Measurements from ENCODE around the gene MYH8. TPM values are rescaled to one million over a fixed set of nuclear protein-coding genes. Genes with fewer than 3 reads are reported as not detected.

Gene MYH8
- total and polyA plus RNA-seq, 10 of the 15 experiments (the other 5 are each of a cell fraction or from before 2014, with no cell fraction given) = 0.01 to 0.03 TPM; not detected in 8

DNA sequence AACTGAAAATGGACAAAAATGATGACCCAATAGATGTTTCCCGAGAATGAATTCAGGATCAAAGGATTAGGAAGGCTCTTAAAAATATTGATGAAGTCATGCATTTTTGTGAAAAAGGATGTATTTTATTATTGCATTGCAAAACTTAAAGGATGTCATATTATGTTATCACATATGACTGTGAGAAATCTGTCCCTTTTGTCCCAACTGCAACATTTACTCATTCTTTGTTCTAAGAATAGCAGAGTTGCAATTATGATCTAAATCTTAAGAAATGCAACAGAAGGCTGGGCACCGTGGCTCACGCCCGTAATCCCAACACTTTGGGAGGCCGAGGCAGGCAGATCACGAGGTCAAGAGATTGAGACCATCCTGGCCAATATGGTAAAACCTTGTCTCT lies 35.9 kb downstream of the MYH8 start:
- DNase-seq (ENCODE audit: low read depth, low spot score) (no peak), ATAC-seq (no peak), FAIRE-seq (no peak)
- Histone ChIP-seq H3K27ac (ENCODE audit: control insufficient read depth, insufficient read depth) (no peak overlapping the region), H2AFZ (ENCODE audit: control insufficient read depth, low read depth, low read length) (no peak overlapping the region), H3K4me2 (ENCODE audit: control insufficient read depth, insufficient read depth) (no peak overlapping the region), H4K20me1 (ENCODE audit: control insufficient read depth, insufficient read depth) (no peaks in the 10 kb centered on the region), H3K9me3 (replicated peaks; ENCODE audit: control insufficient read depth, insufficient read depth, low read length) (no peaks in the 10 kb centered on the region), H3K4me1 (ENCODE audit: control insufficient read depth, insufficient read depth, low read length) (no peaks in the 10 kb centered on the region), H3K4me3 (no peak overlapping the region), H3K9ac (ENCODE audit: control insufficient read depth, insufficient read depth, low read length) (no peak overlapping the region), H3K36me3 (ENCODE audit: control insufficient read depth in 2 of 2, insufficient read depth in 2 of 2, low read length in 1 of 2) (no peaks in the 10 kb centered on the region), H3K79me2 (ENCODE audit: control insufficient read depth, insufficient read depth, low read length) (no peaks in the 10 kb centered on the region), H3K27me3 (replicated peaks in 1 of 2; ENCODE audit: control insufficient read depth in 2 of 2, insufficient read depth in 2 of 2, low read length in 1 of 2) (no peaks in the 10 kb centered on the region; a peak in 2 of 4 replicates)
- in situ Hi-C loops (cut with MboI) = no loop called here
- intact Hi-C loops (cut with micrococcal nuclease; ENCODE audit: unreplicated experiment) = no loop called here
- POLR2A ChIA-PET = no interaction called here
- SMC1A ChIA-PET (ENCODE audit: uncharacterized antibody, unreplicated experiment) = no interaction called here
- CTCF ChIA-PET = no interaction called here
- 50% methylated on average over 6 of the region's 6 CpGs for WGBS (ENCODE audit: insufficient coverage, insufficient replicate concordance, low lambda C conversion rate, missing lambda C conversion rate)
- no peak for TF ChIP-seq NR2C1 (IDR thresholded peaks at IDR 0.05)
- no peak for TF ChIP-seq YY1 (IDR thresholded peaks at IDR 0.05; ENCODE audit: low read depth, low read length)
- no peak for TF ChIP-seq GATAD2B (conservative IDR thresholded peaks at IDR 0.05; ENCODE audit: low read depth)
- TF ChIP-seq, protein P1, sequence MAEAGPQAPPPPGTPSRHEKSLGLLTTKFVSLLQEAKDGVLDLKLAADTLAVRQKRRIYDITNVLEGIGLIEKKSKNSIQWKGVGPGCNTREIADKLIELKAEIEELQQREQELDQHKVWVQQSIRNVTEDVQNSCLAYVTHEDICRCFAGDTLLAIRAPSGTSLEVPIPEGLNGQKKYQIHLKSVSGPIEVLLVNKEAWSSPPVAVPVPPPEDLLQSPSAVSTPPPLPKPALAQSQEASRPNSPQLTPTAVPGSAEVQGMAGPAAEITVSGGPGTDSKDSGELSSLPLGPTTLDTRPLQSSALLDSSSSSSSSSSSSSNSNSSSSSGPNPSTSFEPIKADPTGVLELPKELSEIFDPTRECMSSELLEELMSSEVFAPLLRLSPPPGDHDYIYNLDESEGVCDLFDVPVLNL (IDR thresholded peaks at IDR 0.05; ENCODE audit: low read depth, low read length) = no peak
- TF ChIP-seq CREM (IDR thresholded peaks at IDR 0.05; ENCODE audit: low read depth) = no peak
- no peak for TF ChIP-seq BACH1 (IDR thresholded peaks at IDR 0.05; ENCODE audit: borderline replicate concordance)
- TF ChIP-seq, protein P2, sequence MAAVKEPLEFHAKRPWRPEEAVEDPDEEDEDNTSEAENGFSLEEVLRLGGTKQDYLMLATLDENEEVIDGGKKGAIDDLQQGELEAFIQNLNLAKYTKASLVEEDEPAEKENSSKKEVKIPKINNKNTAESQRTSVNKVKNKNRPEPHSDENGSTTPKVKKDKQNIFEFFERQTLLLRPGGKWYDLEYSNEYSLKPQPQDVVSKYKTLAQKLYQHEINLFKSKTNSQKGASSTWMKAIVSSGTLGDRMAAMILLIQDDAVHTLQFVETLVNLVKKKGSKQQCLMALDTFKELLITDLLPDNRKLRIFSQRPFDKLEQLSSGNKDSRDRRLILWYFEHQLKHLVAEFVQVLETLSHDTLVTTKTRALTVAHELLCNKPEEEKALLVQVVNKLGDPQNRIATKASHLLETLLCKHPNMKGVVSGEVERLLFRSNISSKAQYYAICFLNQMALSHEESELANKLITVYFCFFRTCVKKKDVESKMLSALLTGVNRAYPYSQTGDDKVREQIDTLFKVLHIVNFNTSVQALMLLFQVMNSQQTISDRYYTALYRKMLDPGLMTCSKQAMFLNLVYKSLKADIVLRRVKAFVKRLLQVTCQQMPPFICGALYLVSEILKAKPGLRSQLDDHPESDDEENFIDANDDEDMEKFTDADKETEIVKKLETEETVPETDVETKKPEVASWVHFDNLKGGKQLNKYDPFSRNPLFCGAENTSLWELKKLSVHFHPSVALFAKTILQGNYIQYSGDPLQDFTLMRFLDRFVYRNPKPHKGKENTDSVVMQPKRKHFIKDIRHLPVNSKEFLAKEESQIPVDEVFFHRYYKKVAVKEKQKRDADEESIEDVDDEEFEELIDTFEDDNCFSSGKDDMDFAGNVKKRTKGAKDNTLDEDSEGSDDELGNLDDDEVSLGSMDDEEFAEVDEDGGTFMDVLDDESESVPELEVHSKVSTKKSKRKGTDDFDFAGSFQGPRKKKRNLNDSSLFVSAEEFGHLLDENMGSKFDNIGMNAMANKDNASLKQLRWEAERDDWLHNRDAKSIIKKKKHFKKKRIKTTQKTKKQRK (IDR thresholded peaks at IDR 0.05; ENCODE audit: low read depth, low read length) = no peak
- TF ChIP-seq, protein P3, sequence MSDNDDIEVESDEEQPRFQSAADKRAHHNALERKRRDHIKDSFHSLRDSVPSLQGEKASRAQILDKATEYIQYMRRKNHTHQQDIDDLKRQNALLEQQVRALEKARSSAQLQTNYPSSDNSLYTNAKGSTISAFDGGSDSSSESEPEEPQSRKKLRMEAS (IDR thresholded peaks at IDR 0.05; ENCODE audit: low read depth, low read length) = no peak
- RAD21 ChIA-PET (ENCODE audit: unreplicated experiment) = no interaction called here
- BruUV-seq (replicated peaks) = no TSS peak
